Measurements from ENCODE around the gene USP54. TPM values are rescaled to one million over a fixed set of nuclear protein-coding genes. Genes with fewer than 3 reads are reported as not detected.

Gene USP54
- total RNA-seq, 1 experiment from 2014 or later: 37.9 TPM

GRCh38 chr10:73634421-73634820 is 43.3 kb upstream of the USP54 start:
- no peaks in the 10 kb centered on the region; the same call in 1 of the 2 replicates for H3K27me3 ChIP-seq (ENCODE audit: insufficient read depth, low read length)
- H3K27ac ChIP-seq (ENCODE audit: insufficient read length, low read depth, low read length): no peak overlapping the region
- H3K4me2 ChIP-seq (ENCODE audit: insufficient read depth, insufficient read length, low read length): no peak overlapping the region
- no peak overlapping the region for H2BK5ac ChIP-seq (ENCODE audit: insufficient read length, low read length)
- H3K79me2 ChIP-seq (ENCODE audit: insufficient read depth, low read length): no peaks in the 10 kb centered on the region
- H3K14ac ChIP-seq (ENCODE audit: insufficient read depth, low read length): no peak overlapping the region
- Mint-ChIP-seq H3K4me3 (no peak overlapping the region), H3K27me3 (ENCODE audit: low read depth) (no peaks in the 10 kb centered on the region), H3K27ac (peak overlapping the region in 1 of 3 experiments; percentile 52; a peak in 2 of 7 replicates), H3K4me1 (peaks cover 4 to 10% of the 10 kb centered on the region in 2 experiments; a peak in 3 of 4 replicates), H3K9me3 (no peaks in the 10 kb centered on the region), H3K36me3 (ENCODE audit: insufficient read depth in 1 of 3, low read depth in 3 of 3) (no peaks in the 10 kb centered on the region)
- H3K23ac ChIP-seq (ENCODE audit: insufficient read length, low read depth, low read length): no peak overlapping the region
- no peak overlapping the region for H4K91ac ChIP-seq (ENCODE audit: insufficient read length, low read depth, low read length)
- no peak overlapping the region for H3K56ac ChIP-seq (ENCODE audit: insufficient read length, low read depth, low read length)
- no peaks in the 10 kb centered on the region for H3K9me3 ChIP-seq (ENCODE audit: control insufficient read depth, low read depth, low read length)
- no peak overlapping the region for H4K5ac ChIP-seq (ENCODE audit: insufficient read length, low read depth, low read length)
- no peaks in the 10 kb centered on the region for H4K20me1 ChIP-seq (ENCODE audit: control insufficient read depth, insufficient read depth, insufficient read length)
- H3K79me1 ChIP-seq (ENCODE audit: insufficient read depth, low read depth, low read length, poor library complexity, severe bottlenecking): no peaks in the 10 kb centered on the region
- no peak overlapping the region for H2BK15ac ChIP-seq (ENCODE audit: low read depth, low read length)
- H2BK120ac ChIP-seq (ENCODE audit: low read depth, low read length, poor library complexity, severe bottlenecking): no peak overlapping the region
- H2BK12ac ChIP-seq (ENCODE audit: insufficient read length, low read depth, low read length): no peak overlapping the region
- H2BK20ac ChIP-seq (ENCODE audit: low read depth, low read length, poor library complexity, severe bottlenecking): no peak overlapping the region
- TF ChIP-seq, protein P1, sequence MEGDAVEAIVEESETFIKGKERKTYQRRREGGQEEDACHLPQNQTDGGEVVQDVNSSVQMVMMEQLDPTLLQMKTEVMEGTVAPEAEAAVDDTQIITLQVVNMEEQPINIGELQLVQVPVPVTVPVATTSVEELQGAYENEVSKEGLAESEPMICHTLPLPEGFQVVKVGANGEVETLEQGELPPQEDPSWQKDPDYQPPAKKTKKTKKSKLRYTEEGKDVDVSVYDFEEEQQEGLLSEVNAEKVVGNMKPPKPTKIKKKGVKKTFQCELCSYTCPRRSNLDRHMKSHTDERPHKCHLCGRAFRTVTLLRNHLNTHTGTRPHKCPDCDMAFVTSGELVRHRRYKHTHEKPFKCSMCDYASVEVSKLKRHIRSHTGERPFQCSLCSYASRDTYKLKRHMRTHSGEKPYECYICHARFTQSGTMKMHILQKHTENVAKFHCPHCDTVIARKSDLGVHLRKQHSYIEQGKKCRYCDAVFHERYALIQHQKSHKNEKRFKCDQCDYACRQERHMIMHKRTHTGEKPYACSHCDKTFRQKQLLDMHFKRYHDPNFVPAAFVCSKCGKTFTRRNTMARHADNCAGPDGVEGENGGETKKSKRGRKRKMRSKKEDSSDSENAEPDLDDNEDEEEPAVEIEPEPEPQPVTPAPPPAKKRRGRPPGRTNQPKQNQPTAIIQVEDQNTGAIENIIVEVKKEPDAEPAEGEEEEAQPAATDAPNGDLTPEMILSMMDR (conservative IDR thresholded peaks at IDR 0.05): no peak
- no peak for DNase-seq
- no CpG with 5 or more reads among the region's 5 CpGs for WGBS (ENCODE audit: extremely low coverage, insufficient read length, low lambda C conversion rate)
- H3K18ac ChIP-seq (ENCODE audit: insufficient read length, low read depth, low read length): no peak overlapping the region
- H3K23me2 ChIP-seq (ENCODE audit: insufficient read length, low read depth, low read length, poor library complexity, severe bottlenecking): no peaks in the 10 kb centered on the region
- no peak overlapping the region for H3K4ac ChIP-seq (ENCODE audit: low read depth, low read length)
- no peak overlapping the region for H3K9ac ChIP-seq (ENCODE audit: extremely low read depth, insufficient read length, low read length)
- no peak overlapping the region for H2AK5ac ChIP-seq (ENCODE audit: insufficient read length, low read length)
- H2AFZ ChIP-seq (ENCODE audit: low read length): no peak overlapping the region
- H3K4me1 ChIP-seq (ENCODE audit: insufficient read depth, low read length): no peaks in the 10 kb centered on the region
- no peak overlapping the region for H3T11ph ChIP-seq (ENCODE audit: low read length)
- no peak overlapping the region for H4K8ac ChIP-seq (replicated peaks; ENCODE audit: insufficient read length, low read depth, low read length)

Data from H9 (cell line).